Caco-2 (cell line): ENCODE results near the gene INO80E. TPM values are rescaled to one million over a fixed set of nuclear protein-coding genes. Genes with fewer than 3 reads are reported as not detected.

Experiments used
- BruUV-seq: library from RNA; stranded (reverse); fragments of 400-500 nt; replicated peaks from 2 replicates; lab custom pipeline; 2021; lab: Mats Ljungman, UMichigan
- CTCF ChIA-PET: fragments of 300-600 bp; sonication (Branson Sonifier 250); formaldehyde crosslinking; loops from one replicate; lab custom pipeline; 2022; ENCODE audit warnings: antibody characterized with exemption; lab: Charles Lee
- POLR2A ChIA-PET: fragments of 300-600 bp; sonication (Branson Sonifier 250); formaldehyde crosslinking; loops from one replicate; lab custom pipeline; 2022; ENCODE audit warnings: antibody characterized with exemption; lab: Charles Lee
- DNase-seq, 2 experiments: peaks; one replicate each; pipeline versions ENCODE4 v3.0.0 to v3.0.0-alpha.2; 2020 to 2022
- H3K27me3 ChIP-seq: replicated peaks from 2 replicates; pipeline ENCODE4 v1.6.0; 2011; ENCODE audit warnings: low read length; ENCODE audit not compliant: control insufficient read depth, insufficient read depth
- H3K36me3 ChIP-seq: 2 replicates; pipeline ENCODE4 v1.5.1; 2011; ENCODE audit warnings: low read length; ENCODE audit not compliant: control insufficient read depth, insufficient read depth
- H3K4me1 ChIP-seq: fragments of 250-450 bp; sonication (Bioruptor Pico); 2 replicates; pipeline ENCODE4 v1.5.1; 2020; ENCODE audit warnings: mild to moderate bottlenecking
- H3K4me3 ChIP-seq: 2 replicates; pipeline ENCODE4 v1.5.1; 2011; ENCODE audit warnings: low read depth, mild to moderate bottlenecking, control low read depth, low read length
- H3K9me3 ChIP-seq: fragments of 250-450 bp; sonication (Bioruptor Pico); 2 replicates; pipeline ENCODE4 v1.5.1; 2020; ENCODE audit warnings: mild to moderate bottlenecking, moderate library complexity
- H3K27ac Mint-ChIP-seq: one replicate; pipeline ENCODE4 v1.8.0; 2022; ENCODE audit warnings: mixed read lengths; ENCODE audit not compliant: unreplicated experiment
- H3K27me3 Mint-ChIP-seq: one replicate; pipeline ENCODE4 v1.8.0; 2022; ENCODE audit warnings: mixed read lengths; ENCODE audit not compliant: insufficient read depth, unreplicated experiment
- H3K36me3 Mint-ChIP-seq: one replicate; pipeline ENCODE4 v1.8.0; 2022; ENCODE audit warnings: mild to moderate bottlenecking, mixed read lengths; ENCODE audit not compliant: insufficient read depth, unreplicated experiment
- H3K4me1 Mint-ChIP-seq: one replicate; pipeline ENCODE4 v1.8.0; 2022; ENCODE audit warnings: low read depth, mixed read lengths; ENCODE audit not compliant: unreplicated experiment
- H3K4me3 Mint-ChIP-seq: one replicate; pipeline ENCODE4 v1.8.0; 2022; ENCODE audit warnings: mild to moderate bottlenecking, moderate library complexity, mixed read lengths; ENCODE audit not compliant: unreplicated experiment
- H3K9me3 Mint-ChIP-seq: one replicate; pipeline ENCODE4 v1.8.0; 2022; ENCODE audit warnings: mixed read lengths; ENCODE audit not compliant: unreplicated experiment
- CTCF ChIP-seq, 2 experiments: fragments of 200-600 bp in 1 of 2; IDR thresholded peaks; 1 replicate in 1 of 2; 2 replicates in 1 of 2; pipeline versions ENCODE4 v1.5.1 to v1.8.0; 2011 to 2022; ENCODE audit warnings: antibody characterized with exemption in 1 of 2, control low read depth in 1 of 2, inconsistent platforms in 1 of 2, low read depth in 1 of 2, low read length in 1 of 2, mild to moderate bottlenecking in 1 of 2, moderate library complexity in 1 of 2; ENCODE audit not compliant: insufficient read depth in 1 of 2, severe bottlenecking in 1 of 2, unreplicated experiment in 1 of 2
- intact Hi-C: fragments of 100-400 bp; cut with micrococcal nuclease; formaldehyde crosslinking; loops from one replicate; pipeline ENCODE4 v1.10.0; 2022; ENCODE audit not compliant: unreplicated experiment
- total RNA-seq: library from RNA; stranded (reverse); gene quantifications from 2 replicates; pipeline ENCODE4 v1.2.3, GENCODE V29; 2022

The INO80E gene
- total RNA-seq, 1 experiment from 2014 or later = 58.8 TPM

- Mint-ChIP-seq H3K36me3 (peaks cover 48% of the 10 kb centered on the region), H3K27ac (no peak overlapping the region), H3K4me1 (peaks cover 3% of the 10 kb centered on the region), H3K9me3 (no peaks in the 10 kb centered on the region), H3K27me3 (no peaks in the 10 kb centered on the region), H3K4me3 (no peak overlapping the region)
- H3K27me3 ChIP-seq = no peaks in the 10 kb centered on the region
- BruUV-seq = no TSS peak
- H3K9me3 ChIP-seq = no peaks in the 10 kb centered on the region
- H3K36me3 ChIP-seq = no peaks in the 10 kb centered on the region
- TF ChIP-seq CTCF (IDR thresholded peaks at IDR 0.05; ENCODE audit: insufficient read depth in 1 of 2, low read depth in 1 of 2, low read length in 1 of 2, severe bottlenecking in 1 of 2, unreplicated experiment in 1 of 2) = no peak
- POLR2A ChIA-PET = no interaction called here
- no peak overlapping the region for H3K4me3 ChIP-seq
- DNase-seq = no peak
- H3K4me1 ChIP-seq = peaks cover 8% of the 10 kb centered on the region; the same call in 1 of the 2 replicates
- CTCF ChIA-PET = no interaction called here
- intact Hi-C loops = loop anchor here (10.0 kb wide), 1 partner anchor 185 kb away; the partner anchor contains the start of genes PAGR1 and PRRT2
Observed at GRCh38 chr16:29999605-30000004, 3.6 kb downstream of the INO80E start.

DNA sequence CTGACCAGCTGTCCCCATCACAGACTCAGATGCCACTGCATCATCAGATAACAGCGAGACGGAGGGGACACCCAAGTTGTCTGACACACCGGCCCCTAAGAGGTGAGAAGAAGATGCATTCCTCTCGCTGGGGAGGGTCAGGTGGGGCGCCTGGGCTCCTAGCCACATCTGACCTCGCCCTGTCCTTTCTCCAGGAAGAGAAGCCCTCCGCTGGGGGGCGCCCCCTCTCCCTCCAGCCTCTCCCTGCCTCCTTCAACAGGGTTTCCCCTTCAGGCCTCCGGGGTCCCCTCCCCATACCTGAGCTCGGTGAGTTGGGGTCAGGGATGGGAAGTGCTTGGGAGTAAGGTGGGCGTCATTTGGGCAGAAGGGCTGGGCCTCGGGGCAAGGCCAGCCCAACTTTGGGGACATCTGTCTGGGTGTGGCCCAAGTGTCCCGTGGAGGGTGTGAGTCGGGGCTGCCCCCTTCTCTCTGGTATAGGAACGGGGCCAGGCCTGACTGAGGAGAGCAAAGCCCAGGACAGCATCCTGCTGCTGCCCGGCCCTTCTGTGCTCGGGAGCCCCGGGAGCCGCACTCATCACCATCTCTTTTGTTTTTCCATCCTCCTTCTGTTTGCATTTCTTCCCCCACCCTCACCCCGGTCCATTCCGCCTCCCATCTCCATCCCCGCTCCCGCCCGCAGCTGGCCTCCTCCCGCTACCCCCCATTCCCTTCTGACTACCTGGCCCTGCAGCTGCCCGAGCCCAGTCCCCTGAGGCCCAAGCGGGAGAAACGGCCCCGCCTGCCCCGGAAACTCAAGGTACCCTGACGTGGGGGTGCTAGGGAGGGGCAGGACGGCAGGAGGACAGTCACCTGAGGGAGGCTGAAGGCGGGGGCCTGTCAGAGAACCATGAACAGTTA, 4.9 kb downstream of the INO80E start:
- POLR2A ChIA-PET = no interaction called here
- Histone ChIP-seq H3K9me3 (no peaks in the 10 kb centered on the region), H3K27me3 (no peaks in the 10 kb centered on the region), H3K4me3 (no peak overlapping the region), H3K4me1 (peaks cover 5% of the 10 kb centered on the region; the same call in 1 of the 2 replicates), H3K36me3 (no peaks in the 10 kb centered on the region)
- H3K36me3 Mint-ChIP-seq = peaks cover 36% of the 10 kb centered on the region
- DNase-seq = no peak
- CTCF ChIA-PET = no interaction called here
- no peak overlapping the region for H3K4me3 Mint-ChIP-seq
- no peak for TF ChIP-seq CTCF (IDR thresholded peaks at IDR 0.05; ENCODE audit: insufficient read depth in 1 of 2, low read depth in 1 of 2, low read length in 1 of 2, severe bottlenecking in 1 of 2, unreplicated experiment in 1 of 2)
- no peak overlapping the region for H3K27ac Mint-ChIP-seq
- no peaks in the 10 kb centered on the region for H3K4me1 Mint-ChIP-seq
- BruUV-seq = no TSS peak
- no peaks in the 10 kb centered on the region for H3K27me3 Mint-ChIP-seq
- no peaks in the 10 kb centered on the region for H3K9me3 Mint-ChIP-seq
- intact Hi-C loops = no loop called here

GRCh38 chr16:30002614-30003346, 6.7 kb downstream of the INO80E start:
- H3K4me3 Mint-ChIP-seq = no peak overlapping the region
- no peaks in the 10 kb centered on the region for H3K4me1 Mint-ChIP-seq
- no peak overlapping the region for H3K27ac Mint-ChIP-seq
- no peak for DNase-seq
- no peaks in the 10 kb centered on the region for H3K9me3 ChIP-seq
- no peaks in the 10 kb centered on the region for H3K27me3 Mint-ChIP-seq
- ChIA-PET CTCF (no interaction called here), POLR2A (no interaction called here)
- H3K36me3 ChIP-seq = no peaks in the 10 kb centered on the region
- H3K4me3 ChIP-seq = no peak overlapping the region
- H3K36me3 Mint-ChIP-seq = peaks cover 28% of the 10 kb centered on the region
- intact Hi-C loops = no loop called here
- H3K4me1 ChIP-seq = no peaks in the 10 kb centered on the region
- TF ChIP-seq CTCF (IDR thresholded peaks at IDR 0.05; ENCODE audit: insufficient read depth in 1 of 2, low read depth in 1 of 2, low read length in 1 of 2, severe bottlenecking in 1 of 2, unreplicated experiment in 1 of 2) = no peak
- BruUV-seq = no TSS peak
- H3K9me3 Mint-ChIP-seq = no peaks in the 10 kb centered on the region
- no peaks in the 10 kb centered on the region for H3K27me3 ChIP-seq
